ENCODE data around the gene FZD7.

FZD7 gene

DNA sequence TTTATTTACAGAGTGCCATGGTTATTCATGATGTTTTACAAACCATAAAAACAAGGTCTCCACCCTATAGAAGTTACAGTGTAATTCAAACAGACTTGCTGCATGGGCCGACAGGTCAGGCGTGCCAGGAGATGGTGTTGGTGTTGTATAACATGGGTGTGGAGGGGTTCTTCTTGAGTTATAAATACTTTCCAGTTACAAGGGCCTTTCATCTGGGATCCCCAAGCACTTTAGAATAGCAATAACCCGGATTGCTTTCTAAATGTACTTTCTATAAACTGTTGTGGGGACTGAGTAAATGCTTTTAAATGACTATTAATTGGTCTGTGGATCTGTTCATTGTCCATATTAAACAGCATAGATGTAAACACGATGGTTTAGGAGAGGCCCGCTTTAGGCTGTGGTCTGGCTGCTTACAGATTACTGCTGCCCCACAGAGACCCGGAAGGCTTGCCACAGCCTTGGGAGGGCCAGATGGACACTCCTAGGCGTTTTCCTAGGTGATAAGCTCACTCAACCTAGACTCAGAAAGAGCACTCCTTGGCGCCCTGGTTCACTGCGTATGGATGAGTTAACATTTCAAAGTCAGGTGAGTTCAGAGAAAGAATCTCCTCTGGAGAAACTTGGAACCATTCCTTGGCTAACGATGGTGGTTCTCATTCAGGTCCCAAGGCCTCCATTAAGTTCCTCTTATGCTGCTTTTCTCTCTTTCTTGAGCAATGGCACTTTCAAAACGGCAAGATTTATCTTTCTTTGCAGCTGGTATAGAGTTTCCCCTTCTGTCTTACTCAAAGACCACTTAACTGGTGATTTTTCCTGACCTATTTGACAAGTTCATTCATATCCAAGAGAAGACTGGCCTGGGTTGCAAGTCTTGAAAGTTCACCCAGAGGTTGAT lies 35.8 kb downstream of the FZD7 start:
- no peak for DNase-seq (ENCODE audit: low spot score)

DNA sequence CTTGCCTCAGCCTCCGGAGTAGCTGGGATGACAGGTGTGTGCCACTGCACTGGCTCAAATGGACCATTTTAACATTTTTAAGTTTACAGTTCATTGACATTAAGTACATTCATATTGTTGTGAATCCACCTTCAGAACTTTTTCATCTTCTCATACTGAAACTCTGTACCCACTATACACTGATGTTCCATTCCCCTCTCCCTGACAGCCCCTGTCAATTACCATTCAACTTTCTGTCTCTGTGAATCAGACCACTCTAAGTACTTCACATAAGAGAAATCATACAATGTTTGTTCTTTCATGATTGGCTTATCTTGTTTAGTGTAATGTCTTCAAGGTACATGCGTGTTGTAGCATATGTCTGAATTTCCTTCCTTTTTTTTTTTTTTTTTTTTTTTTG lies 37.5 kb downstream of the FZD7 start:
- DNase-seq (ENCODE audit: low spot score) = no peak

DNA sequence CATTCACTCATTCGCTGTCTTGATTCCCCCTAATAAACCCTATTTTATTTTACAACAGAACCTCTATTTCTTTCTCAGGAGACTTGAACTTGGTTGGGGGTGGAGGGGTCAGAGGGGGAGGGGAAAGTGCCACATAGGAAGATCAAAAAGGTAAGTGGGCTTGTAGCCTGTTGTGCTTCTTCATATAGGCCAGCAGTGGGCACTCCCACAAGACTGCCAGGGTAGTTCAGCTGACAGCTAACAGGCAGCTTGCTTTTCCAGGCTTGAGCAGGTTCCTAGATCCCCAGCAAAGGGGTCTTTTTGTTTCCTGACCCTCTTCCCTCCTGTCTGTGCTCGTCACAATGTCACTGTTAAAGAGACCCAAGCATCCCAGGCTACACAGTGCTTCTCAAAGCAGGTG lies 38.6 kb downstream of the FZD7 start:
- no peak for DNase-seq (ENCODE audit: low spot score)

GRCh38 chr2:202072737-202073401 lies 39.2 kb downstream of the FZD7 start, which contains the start of gene KIAA2012:
Gene KIAA2012, plus strand, starts transcription at chr2:202073255. Its CDS starts 373 bp downstream, at chr2:202073628.
- DNase-seq (ENCODE audit: low spot score) = no peak

- DNase-seq (ENCODE audit: low spot score) = no peak
Measured at GRCh38 chr2:202074324-202074723, 40.7 kb downstream of the FZD7 start.

DNA sequence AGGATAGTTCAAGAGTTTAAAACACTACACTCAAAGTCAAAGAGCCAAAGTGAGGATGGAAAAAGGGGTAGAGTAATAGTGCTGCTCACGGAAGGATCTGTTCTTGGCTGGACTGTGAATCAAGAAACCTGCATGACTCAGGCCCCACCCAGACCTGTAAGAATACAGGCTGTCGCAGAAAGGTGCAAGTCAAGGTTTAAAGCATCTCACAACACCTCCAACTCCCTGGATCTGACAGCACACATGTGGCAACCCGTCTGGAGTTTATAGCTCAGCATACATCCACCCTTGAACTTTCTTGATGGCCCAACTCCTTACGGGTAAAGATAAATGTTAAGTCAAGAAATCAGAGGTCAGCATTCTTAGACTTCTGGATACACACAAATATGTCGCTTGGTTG lies 45.7 kb downstream of the FZD7 start:
- no peak for DNase-seq (ENCODE audit: low spot score)

DNA sequence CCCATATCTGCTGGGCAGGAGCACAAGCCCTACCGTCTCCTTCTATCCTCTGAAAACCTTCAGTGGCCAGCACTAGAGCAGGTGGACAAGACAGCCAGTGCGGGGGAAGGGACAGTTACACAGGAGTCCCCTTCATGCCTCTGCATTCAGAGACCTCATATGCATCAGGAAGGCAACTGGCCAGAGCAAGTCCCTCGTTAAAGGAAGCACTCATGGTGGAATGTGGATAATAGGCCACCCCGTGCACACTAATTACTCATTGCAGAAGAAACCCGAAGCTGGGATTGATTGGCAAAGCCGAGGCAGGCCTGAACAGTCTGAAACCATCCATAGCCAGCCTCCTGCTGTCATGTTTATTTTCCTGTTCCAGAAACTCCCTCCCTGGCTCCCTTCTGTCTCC lies 50.6 kb downstream of the FZD7 start:
- DNase-seq (ENCODE audit: low spot score) = no peak
